8988T (cell line): ENCODE results near the gene KCNJ12.
"Not testable (repeated sequence)": the region's sequence is repeated elsewhere in the genome, so short reads cannot be mapped to it uniquely, and the experiment has no call there.

Experiments
- DNase-seq: peaks from one replicate; pipeline ENCODE4 v3.0.0; 2011

KCNJ12 gene

DNA sequence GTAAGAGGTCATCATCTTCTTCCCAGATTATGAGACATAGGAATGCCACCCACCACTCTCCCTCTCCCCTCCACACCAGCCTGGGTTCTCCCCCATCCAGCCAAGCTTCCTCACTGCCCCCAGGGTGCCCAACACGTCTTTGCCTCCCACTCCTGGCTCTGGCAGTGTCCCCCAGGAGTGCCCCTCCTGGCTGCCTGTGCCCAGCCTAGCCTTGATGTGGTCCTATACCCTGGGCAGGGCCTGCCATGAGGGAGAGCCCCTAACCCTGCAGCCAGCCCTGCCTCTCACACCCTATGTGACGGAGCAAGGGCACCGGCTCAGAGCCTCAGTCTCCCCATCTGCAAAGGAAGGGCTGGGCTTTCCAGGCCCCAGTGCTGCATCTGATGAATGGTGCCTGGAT, 33.8 kb downstream of the KCNJ12 start:
- not testable (repeated sequence) for DNase-seq

DNA sequence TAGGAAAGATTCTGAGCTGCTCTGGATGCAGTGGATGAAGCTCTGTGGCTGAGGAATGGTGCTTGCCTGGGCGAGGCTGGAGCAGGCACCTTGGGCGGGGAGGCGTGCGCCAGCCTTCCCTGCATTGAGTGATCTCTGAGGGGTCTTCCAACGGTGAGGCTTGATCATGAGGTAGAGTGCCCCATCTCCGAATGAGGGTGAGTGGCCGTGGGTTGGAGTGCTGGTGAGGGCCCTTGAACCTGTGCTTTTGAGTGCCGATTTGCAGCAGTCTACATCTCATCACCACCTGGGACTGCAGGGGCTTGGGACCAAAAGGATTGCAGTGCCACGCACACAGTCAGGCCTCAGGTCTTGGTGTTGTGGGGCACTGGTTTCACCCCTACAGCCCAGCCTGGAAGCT, 34.2 kb downstream of the KCNJ12 start:
- DNase-seq: not testable (repeated sequence)

DNA sequence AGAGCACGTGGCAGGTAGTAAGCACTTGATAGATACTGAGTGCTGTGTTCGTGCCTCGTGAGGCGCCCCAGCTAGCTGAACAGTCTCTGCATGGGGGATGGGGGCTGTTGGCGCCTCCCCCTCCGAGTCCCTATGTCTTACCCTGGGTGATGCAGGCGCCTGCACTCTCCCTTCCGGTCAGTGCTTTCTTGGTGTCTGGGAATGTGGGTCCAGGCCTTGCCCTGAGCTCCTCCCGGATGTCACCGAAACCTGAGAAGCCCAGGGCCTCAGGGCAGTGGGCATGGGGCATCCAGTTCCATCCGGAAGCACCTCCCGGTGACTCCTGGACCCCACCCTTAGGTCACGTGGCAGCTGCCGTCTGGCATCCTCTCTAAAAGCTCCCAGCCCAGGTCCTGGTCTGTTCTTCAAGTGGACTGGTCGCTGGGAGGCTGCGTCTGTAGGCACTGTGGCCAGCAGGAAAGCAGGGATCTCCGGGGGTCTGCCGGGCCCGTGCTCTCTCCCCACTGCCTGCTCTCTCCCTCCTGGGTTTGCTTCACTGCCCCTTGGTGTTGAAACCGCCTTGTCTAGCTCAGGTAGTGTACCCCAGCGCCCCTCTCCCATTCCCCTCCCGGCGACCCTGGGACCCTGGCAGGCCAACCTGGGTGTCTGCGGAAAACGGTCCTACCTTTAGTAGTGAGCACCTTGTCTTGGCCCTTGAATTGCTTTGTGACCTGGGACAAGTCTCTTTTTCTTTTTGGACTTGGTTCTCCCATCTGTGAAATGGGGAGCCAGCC, 34.9 kb downstream of the KCNJ12 start:
- not testable (repeated sequence) for DNase-seq

DNA sequence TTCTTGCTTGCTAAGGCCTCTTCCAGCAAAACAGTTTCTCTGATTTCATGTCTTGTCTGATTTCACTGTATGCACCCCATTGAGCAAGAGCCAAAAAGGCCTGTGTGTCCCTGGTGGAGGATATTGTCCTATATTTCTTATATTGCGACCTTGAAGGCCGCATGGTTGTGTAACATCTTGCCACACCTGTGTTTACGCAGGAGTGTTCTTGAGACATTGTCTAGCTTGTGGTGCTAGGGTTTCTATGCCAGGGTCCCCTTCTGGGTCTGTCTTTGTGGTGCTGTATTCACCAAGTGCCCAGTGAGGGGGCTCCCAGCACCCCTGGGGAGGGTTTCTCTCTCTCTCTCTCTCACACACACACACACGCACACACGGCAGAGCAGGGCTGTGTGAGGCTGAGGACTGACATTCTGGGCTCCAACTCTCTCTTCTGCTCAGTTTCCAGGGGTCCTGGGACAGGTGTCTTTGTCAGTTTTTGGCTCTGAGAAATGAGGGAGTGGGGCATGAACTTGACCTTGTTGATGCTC, 35.6 kb downstream of the KCNJ12 start:
- not testable (repeated sequence) for DNase-seq

DNA sequence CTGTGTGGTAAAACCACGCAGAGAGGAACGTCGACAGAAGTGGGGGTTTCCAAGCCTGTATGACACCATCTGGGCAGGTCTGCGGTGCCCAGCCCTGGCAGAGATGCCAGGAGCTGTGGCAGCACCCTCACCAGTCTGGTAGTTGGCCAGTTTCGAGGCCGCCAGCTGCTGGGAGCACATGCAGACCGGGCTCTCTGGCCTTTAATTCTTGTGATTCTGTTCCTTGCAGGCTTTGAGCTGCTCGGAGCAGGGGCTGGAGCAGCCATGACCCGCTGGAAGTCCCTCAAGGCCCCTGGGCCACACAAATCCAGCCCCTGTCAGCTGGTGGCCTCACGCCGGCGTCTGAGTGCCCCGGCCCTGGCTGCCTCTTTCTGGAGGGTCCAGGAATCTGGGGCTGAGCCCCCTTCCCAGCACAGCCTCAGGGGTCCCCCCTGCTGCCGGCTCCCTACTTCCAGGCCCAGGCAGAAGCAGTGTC, 36.1 kb downstream of the KCNJ12 start:
- DNase-seq: not testable (repeated sequence)

DNA sequence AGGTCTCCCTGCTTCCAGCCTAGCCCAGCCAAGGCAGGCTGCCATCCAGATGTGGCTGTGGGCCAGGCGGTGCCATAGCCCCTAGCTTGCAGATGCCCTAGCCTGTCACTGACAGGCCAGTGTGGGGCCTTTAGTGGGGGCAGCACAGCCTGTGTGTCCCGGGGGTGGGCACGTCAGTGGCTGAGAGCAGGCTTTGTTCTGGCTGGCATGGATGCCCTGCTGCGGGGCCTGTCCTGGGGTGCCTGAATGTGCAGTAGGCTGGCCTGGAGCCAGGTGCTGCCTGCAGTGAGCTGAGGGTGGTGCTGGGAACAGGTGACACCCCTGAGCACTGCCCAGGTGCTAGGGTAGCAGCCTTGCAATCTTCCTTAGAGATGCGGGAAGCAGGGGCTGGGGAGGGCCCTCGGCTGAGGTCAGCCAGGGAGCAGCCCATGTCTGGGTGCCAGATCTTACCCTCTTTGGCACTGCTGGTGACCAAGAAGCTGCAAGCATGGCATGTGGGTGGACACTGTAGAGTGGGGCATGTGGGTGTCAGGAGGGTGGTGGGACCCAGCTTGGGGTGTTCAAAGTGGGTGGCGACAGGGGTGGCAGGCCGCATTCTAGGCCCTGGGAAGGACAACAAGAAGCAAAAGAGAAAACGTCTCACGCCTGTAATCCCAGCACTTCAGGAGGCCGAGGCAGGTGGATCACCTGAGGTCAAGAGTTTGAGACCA, 37.6 kb downstream of the KCNJ12 start:
- not testable (repeated sequence) for DNase-seq

DNA sequence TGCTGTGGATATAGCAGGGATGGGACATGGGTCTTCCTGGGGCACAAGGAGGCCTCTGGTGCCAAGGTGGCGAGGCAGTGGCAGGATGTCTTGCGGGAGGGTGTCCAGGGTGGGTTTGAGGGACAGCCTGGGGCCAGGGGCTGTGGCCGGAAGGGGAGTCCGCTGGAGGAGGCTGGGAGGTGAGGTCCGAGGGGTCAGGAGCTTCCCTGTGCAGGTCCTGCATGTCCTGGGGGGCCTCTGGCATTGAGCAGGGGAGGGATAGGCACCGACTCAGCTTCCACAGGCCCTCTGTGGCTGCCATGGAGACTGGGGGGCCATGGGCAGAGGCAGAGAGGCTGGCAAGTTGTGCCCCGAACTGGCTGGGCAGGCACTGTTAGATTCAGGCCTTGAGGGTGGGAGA, 38.5 kb downstream of the KCNJ12 start:
- not testable (repeated sequence) for DNase-seq

DNA sequence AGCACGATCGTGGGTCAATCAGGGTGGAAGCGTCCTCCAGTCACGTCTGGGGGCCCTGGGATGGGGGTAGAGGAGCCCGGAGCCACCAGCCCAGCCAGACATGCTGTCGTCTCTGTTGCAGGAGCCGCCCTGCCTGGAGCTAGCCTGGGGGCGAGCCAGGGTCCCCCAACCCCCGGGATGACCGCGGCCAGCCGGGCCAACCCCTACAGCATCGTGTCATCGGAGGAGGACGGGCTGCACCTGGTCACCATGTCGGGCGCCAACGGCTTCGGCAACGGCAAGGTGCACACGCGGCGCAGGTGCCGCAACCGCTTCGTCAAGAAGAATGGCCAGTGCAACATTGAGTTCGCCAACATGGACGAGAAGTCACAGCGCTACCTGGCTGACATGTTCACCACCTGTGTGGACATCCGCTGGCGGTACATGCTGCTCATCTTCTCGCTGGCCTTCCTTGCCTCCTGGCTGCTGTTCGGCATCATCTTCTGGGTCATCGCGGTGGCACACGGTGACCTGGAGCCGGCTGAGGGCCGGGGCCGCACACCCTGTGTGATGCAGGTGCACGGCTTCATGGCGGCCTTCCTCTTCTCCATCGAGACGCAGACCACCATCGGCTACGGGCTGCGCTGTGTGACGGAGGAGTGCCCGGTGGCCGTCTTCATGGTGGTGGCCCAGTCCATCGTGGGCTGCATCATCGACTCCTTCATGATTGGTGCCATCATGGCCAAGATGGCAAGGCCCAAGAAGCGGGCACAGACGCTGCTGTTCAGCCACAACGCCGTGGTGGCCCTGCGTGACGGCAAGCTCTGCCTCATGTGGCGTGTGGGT, 39.2 kb downstream of the KCNJ12 start:
- DNase-seq: not testable (repeated sequence)

DNA sequence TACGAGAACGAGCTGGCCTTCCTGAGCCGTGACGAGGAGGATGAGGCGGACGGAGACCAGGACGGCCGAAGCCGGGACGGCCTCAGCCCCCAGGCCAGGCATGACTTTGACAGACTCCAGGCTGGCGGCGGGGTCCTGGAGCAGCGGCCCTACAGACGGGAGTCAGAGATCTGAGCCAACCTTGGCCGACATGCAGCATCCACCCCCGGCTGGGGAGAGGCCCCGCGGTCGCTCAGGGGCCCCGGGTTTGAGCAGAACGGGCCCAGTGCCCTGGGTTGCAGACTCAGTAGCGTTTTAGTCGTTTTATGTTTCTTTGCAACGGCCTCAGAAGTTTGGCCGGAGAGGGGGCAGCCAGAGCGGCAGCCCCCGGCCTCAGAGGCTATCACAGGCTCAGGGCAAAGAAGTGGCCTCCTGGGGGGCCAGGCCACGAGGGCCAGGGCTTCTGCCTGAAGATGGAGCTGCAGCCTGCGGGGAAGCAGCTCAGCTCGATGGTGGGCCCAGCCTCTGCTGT, 40.4 kb downstream of the KCNJ12 start:
- DNase-seq: not testable (repeated sequence)

DNA sequence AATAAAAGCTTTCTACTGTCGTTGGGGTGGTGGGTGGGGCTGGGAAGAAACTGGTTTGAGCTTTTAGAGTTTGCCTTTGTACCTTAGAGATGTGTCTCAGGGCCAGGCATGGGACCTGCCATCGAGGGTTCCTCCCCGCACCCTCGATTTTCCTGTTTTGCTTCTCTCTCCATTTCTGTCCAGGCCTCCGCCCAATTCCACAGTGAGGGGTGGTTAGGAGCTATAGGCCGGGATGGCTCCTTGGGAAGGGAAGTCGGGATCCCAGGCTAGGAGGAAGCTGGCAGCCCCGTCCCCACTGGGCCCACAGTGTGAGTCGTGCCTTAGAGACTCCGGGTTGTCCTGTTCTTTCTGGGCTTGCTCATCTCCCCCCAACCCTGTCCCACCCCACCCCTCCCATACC, 41.2 kb downstream of the KCNJ12 start:
- DNase-seq: not testable (repeated sequence)

DNA sequence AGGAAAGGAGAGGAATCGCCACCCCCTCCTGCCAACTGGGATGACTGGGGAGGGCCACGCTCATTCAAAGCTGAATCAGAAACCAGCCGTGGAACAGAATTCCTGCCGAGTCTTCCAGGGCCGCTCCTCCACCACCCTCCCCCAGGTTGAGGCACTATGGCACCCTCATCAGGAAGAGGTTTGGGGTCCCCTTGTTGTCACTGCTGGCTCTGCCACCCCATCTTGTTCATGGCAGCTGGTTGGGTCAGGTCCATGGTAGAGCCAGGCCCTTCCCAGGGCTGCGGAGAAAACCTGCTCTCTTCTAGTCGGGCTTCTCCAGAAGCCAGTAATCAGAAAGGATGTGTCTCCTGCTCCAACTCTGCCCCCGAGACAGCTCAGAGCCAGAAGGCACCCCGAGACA, 41.8 kb downstream of the KCNJ12 start:
- DNase-seq: no peak

DNA sequence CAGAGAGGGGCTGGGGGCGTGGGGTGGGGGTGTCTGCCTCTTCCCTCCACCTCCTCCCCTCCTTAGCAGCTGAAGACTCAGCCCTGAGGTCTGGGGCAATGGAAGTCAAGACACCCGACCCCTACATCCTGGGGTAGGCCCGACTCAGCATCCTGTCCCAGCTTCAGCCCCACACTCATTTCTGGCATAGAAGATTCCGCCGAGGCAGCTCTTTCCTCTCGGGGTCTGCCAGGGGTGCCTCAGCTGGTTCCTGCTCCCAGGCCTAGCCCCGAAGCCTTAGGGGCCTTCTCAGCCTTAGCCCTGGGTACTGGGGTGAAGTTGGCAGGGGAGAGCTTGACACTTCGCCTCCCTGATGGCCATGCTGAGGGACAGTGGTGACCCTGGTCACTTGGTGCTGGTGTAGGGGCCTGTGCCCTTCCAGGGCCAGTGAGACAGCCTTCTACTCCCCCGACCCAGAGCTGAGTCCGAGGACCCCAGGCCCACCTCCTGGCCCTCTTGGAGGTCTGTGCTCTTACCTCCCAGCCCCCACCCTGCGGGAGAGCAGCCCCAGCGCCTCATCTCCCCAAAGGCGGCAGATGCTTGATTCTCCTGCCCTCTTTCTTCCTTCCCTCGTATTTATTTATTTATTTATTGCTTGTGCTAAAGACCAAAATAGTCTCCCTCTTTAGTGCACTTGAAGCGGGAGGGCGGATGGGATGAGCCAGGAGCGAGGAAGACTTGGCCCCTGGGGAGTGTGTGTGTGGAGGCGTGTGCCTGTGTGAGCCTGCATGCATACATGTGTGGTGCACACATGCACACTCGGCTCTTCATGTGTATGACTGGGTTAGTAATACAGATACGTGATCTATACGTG, 42.5 kb downstream of the KCNJ12 start:
- DNase-seq: no peak

DNA sequence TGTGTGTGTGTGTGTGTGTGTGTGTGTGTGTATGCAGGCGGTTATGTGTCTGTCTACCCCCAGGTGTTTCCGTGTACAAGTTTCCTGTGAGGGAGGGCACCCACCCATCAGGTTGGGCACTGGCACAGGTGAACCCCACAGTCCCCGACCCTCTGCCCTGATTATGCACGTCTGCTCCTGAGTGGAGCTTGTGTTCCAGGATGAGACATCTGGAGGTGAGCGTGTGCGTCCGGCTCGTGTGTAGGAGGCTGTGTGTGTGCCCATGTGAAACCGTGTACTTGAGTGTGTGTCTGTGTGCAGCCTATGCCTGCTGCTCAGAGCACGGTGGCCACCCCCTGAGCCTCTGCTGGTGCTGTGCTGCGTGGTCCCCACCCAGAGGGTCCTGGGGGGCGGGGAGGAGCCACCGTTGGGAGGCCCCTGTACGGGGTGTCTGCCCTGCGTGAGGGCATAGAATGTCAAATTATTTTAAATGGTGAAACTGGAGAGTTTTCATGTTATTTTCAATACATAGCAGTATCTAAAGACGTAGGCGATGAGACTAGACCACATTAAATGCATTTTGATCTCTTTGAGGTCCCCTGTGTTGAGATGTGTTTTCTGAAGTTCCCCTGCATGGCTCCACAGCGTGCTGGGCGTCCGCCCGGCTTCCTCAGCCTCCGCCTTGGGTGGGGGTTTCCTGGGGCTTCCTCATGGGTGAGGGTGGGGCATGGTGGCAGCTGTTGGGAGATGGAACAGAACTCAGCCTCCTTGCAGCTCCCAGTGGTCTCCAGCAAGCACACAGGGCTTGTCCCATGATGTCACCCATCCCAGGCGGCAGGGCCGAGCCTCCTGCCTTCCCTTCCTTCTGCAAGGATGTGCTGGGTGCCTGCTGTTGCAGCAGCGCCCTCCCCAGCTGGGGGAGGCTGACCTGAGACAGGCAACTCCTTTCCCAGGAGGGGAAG, 43.4 kb downstream of the KCNJ12 start:
- no peak for DNase-seq

DNA sequence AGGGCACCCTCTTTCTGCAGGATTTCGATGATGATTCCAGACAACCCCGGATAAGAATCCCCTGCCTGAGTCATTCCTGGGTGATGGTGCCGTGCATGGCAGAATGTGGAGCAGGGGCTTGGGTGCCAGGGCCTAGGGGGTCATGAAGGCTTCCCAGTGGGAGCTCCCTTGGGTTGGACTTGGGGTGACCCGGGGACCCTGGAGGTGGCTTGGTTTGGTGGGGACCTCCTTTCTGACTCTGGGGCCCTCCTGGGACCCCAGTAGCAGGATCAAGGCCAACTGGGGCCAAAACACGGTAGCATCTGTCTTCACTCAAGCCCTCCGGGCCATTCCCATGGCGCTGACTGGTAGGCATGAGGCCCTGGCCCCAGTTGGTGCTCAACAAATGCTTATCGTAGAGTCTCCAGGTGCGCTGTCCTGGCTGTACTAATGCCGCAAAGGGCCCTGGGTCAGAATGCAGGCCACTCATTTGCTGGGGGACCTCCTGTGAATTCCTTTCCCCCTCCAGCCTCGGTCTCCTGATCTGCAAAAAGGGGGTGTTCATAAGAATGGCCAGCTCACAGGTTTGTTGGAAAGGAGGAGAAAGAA, 44.4 kb downstream of the KCNJ12 start:
- DNase-seq: not testable (repeated sequence)

DNA sequence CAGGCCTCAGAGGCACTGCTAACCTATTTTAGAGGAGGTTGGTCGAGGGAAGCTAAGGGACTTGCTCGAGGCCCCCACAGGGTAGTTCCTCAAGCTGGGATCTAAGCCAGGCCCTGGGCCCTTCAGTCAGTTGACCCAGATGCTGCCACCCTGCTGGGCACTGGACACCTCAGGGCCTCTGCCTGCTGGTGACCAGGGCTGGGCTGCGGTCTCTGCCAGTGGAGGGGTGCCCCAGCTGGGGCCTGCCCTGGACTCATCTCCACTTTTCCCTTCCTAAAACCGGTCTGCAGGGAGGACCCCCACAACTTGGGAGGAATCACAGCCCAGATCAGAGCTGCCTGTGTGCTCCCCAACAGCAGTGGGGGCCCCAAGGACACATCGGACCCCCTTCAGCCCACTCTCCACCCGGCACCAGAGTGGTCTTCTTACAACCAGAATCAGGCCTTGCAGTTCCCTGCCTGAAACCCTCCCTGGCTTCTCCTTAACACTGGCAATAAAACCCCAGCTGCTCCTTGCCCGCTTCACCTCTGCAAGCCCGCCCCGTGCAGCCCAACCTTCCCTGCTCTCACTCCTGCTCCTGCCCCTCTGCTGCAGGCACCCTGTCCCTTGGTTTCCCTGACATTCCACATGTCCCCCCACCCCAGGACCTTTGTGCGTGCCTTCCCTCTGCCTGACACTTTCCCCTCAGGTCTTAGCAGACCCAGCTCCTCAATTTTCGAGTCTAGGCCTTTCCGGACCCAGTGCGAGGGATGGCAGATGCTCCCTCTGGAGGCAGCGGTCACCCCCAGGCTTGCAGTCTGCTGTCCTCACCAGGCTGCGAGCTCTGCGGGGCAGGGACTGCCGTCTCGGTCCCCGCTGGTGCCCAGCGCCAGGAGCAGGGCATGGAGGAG, 45.5 kb downstream of the KCNJ12 start:
- DNase-seq: not testable (repeated sequence)

DNA sequence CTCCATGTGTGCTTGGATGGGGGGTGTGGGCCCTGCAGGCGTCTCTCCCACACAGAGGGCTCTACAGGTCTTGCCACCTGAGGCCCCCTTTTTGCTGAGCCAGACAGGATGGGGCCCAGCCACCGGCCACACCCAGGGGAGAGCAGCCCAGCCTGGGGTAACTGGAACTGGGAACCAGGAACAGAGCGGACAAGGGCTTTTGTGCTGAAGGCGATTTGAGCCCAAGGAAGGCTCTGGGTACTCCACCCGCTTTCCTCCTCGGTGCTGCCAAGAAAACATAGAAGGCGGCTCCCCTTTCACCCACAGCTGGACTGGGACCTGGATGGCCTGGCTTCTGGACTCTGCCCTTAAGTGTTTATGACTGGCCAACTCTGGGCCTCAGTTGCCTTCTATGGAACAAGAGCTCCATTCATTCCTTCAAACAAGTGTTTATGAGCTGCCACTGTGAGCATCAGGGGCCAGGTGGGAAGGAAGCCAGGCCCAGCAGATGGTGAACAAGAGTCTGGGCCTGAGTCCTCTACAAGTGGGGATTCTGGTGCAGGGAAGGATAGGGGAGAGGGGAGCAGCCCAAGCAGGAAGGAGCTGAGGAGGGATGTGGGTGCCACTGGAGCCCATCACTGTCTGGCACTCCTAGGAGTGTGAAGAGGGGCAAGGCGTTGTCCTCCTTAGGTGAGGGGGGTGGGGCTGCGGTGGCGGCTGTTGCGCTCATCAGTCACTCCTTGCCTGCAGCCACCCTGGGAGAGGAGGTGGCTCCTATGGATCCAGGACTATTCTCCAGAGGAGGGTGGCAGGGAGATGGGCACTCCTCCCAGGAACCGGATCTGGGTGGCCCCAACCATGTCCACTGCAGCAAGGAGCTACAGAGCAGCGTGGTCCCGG, 46.4 kb downstream of the KCNJ12 start:
- not testable (repeated sequence) for DNase-seq

DNA sequence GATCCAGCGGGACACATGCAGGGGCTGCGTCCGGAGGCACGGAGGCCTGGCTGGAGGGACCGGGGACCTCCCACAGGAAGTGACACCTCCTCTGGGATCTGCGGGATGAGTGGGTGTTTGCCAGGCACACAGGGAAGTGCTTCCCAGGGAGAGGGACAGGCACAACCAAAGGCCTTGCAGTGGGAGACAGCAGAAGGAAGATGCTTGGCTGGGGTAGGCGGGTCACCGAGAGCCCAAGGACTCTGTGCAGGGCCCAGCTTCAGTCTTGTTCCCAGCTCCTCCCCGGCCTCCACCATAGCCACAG, 47.0 kb downstream of the KCNJ12 start:
- DNase-seq: not testable (repeated sequence)

DNA sequence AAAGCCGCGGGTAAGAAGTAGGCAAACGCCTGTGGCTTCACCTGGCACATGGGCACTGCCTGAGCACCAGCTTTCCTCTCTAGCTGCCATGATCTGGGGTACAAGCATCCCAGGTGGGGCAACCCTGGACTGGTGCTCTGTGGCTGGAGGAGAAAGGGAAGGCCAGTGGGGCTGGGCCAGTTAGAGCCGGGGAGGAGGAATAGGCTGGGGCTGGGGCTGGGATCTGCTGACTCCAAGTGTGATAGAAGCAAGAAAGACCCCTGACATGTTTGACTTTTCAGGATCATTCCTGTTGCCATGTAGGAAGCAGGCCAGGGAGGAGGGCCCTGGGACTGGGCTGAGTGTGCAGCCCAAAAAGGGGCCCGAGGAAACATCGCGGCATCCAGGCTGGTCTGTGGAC, 48.5 kb downstream of the KCNJ12 start:
- DNase-seq: not testable (repeated sequence)
